GM18499 (cell line): ENCODE measurements around the gene DNAI2.

ENCODE experiments used
- ATAC-seq: cut with Tn5 transposase; IDR thresholded peaks from one replicate; pipeline ENCODE4 v1.9.1; 2021; ENCODE audit warnings: moderate number of reproducible peaks; ENCODE audit not compliant: insufficient read depth, unreplicated experiment

Gene DNAI2, protein sequence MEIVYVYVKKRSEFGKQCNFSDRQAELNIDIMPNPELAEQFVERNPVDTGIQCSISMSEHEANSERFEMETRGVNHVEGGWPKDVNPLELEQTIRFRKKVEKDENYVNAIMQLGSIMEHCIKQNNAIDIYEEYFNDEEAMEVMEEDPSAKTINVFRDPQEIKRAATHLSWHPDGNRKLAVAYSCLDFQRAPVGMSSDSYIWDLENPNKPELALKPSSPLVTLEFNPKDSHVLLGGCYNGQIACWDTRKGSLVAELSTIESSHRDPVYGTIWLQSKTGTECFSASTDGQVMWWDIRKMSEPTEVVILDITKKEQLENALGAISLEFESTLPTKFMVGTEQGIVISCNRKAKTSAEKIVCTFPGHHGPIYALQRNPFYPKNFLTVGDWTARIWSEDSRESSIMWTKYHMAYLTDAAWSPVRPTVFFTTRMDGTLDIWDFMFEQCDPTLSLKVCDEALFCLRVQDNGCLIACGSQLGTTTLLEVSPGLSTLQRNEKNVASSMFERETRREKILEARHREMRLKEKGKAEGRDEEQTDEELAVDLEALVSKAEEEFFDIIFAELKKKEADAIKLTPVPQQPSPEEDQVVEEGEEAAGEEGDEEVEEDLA

GRCh38 chr17:74274060-74274708 is at the start of gene DNAI2:
DNAI2 (plus strand) TSS chr17:74274234; CDS start chr17:74281818, 7,584 bp downstream.
- ATAC-seq: no peak

GRCh38 chr17:74224959-74225725 is 48.9 kb upstream of the DNAI2 start:
- ATAC-seq: no peak

DNA sequence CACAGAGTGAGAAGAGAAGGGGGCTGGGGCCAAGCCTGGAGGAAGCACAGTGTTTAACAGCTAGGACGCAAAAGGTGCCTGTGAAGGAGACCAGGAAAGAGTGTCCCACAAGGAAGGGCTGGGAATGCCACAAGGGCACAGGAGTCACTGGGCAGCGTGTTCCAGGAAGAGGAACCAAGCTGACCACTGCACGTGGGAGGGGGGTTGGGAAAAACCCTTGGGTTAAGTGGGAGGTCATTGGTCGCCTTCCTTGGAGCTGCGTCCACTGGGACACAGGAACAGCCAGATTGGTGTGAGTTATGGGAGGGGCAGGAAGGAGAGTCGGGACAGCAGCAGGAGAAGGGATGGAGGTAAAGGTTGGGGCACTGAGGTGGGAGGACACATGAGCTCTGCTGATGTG is 47.8 kb upstream of the DNAI2 start:
- ATAC-seq: no peak

GRCh38 chr17:74227271-74228080 is 46.6 kb upstream of the DNAI2 start:
- no peak for ATAC-seq

- ATAC-seq: no peak
Measured at GRCh38 chr17:74228306-74228978, 45.6 kb upstream of the DNAI2 start.

DNA sequence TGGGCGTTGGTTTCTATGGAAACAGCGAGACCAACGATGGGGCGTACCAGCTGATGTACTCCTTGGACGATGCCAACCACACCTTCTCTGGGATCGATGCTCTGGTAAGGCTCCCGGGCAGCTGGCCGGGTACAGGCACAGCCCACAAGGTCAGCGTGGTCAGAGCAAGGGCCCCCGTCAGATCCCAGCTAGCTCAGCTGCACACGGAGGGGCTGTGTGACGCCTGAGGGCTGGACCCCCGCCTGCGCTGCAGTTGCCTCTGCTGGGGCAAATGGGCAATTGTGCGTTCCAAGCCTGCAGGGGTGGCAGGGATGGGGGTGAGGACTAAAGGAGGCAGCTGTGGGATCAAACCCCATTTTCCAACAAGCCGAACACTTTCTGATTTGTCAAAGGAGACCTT is 43.1 kb upstream of the DNAI2 start:
- no peak for ATAC-seq

- no peak for ATAC-seq
Measured at GRCh38 chr17:74231928-74232907, 41.8 kb upstream of the DNAI2 start.

DNA sequence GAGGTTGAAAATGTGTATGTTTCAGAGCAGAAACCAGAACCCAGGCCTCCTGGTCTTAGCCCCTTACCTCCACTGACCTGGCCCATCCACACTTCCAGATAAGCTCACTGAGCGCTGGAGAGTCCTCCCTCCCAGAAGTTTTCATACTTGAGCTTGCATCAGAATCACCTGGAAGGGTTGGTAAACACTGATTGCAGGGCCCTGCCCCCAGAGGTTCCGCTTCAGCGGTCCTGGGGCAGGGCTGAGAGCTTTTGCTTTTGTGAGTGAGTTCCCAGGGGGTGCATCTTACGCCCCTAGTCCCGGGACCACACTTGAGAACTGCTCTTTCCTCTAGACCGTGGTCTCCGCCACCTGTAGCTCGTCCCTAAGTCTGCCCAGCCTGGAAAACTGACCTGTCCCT is 40.1 kb upstream of the DNAI2 start:
- ATAC-seq: no peak

GRCh38 chr17:74234486-74234885 is 39.5 kb upstream of the DNAI2 start:
- no peak for ATAC-seq

DNA sequence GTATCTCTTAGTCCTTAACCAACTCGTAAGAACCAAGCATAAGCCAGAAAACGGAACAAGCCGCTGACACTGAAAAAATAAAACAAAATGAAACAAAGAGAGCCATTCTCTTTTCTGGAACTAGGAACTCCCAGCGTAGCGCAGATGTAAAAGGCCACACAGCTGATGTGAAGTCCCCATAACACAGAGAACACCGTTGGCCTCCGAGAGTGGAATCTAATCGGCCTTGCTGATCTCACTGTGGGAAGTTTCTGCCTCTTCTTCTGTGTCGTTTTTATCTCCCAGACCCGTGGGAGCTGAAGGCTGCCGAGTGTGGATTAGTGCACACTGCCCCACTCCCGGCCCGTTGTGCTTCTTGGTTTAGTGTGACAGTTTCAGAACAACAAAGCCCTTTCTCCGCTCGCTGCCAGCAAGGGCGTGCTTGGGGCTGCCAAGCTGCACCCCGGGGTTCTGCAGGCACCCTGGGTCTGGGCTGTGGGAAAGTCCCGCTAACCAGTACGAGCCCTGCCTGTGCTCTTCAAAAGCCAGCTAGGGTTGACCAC is 38.9 kb upstream of the DNAI2 start:
- ATAC-seq: no peak

DNA sequence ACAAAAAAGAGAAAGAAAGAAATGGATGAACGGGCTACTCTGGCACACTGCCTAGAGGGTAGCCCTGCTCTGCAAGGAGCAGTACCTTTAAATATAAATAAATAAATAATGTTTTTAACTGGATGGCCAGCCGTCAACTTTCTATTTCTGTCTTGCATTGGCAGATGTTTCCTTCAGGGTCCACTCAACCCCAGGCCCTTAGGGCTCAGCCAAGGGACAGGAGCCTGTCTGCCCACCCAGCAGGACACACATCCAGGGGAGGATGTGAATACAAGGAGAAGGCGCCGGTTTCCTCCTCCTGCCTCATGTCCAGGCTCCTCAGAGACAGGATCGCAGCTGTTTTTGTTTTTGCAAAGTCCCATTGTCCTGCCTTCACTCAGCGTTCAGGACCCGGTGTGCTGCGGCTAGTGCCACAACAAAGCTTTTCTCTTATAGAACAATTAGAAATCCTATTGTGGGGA is 38.1 kb upstream of the DNAI2 start:
- no peak for ATAC-seq

DNA sequence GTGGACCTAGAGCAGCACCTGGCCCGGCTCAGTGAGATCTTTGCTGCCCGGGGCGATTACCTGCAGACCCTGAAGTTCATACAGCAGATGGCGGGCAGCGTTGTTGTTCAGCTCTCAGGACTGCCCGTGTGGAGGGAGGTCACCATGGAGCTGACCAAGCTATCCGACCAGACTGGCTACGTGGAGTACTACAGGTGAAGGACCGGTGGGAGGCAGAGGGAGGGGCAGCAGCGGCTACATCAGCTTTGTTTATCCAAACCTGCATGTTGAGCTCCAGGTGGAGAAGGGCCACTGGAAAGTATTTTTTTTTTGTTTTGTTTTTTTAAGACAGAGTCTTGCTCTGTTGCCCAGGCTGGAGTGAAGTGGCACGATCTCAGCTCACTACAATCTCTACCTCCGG is 36.7 kb upstream of the DNAI2 start:
- ATAC-seq: no peak

DNA sequence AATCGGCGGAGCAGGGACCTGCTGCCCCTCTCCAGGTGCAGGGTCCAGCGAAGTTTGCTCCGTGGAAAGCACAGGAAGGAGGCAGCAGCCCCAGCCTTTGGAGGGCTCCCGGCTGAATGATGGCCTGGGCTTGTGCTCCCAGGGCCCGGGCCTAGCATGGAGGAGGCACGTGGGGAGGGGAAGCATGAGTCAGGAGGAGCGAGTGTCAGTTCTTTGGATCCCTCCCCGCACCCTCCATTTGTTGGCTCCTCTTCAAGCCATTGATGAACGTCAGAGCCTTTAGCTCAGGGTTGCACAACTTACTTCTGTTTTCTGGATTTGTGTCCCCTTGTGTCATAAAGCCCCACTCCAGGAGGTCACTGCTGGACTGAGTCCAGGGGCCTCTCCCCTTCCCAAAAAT is 34.9 kb upstream of the DNAI2 start:
- no peak for ATAC-seq

GRCh38 chr17:74240618-74241205 is 33.3 kb upstream of the DNAI2 start:
- no peak for ATAC-seq

GRCh38 chr17:74241431-74241830 is 32.6 kb upstream of the DNAI2 start:
- ATAC-seq: no peak

DNA sequence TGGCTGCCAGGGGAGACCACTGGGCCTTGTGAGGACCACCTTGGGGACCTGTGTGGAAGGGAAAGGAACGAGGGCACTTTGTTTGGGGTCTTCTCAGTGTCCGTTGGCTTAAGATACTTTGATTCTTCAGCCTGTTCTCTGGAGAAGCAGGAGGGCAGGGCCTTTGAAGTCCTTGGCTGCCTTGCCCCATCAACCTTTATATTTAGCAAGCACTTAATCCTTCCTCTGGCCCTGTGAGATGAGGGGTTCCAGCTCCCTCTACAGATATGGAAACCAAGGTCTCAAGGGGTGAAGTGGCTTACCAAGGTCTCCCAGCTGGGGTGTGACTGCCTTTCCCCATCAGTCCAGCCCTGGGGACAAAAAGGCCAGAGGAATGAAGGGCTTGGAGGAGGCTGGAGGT is 32.2 kb upstream of the DNAI2 start:
- ATAC-seq: no peak

- ATAC-seq: no peak
Measured at GRCh38 chr17:74243013-74243755, 30.9 kb upstream of the DNAI2 start.
